Endothelial cell of umbilical vein (primary cell): Measurements from ENCODE around the gene KCNIP1. TPM values are rescaled to one million over a fixed set of nuclear protein-coding genes. Genes with fewer than 3 reads are reported as not detected.

ENCODE experiments used
- BruUV-seq: library from RNA; stranded (reverse); fragments of 400-500 nt; replicated peaks from 2 replicates; lab custom pipeline; 2021; lab: Mats Ljungman, UMichigan
- CTCF ChIA-PET: fragments of 300-600, 350-600 bp; sonication (Branson Sonifier 250); formaldehyde crosslinking; loops from one replicate; lab custom pipeline; 2021; ENCODE audit warnings: antibody characterized with exemption, inconsistent platforms; lab: Charles Lee
- POLR2A ChIA-PET: fragments of 300-600, 350-600 bp; sonication (Branson Sonifier 250); formaldehyde crosslinking; loops from one replicate; lab custom pipeline; 2021; ENCODE audit warnings: antibody characterized with exemption, inconsistent platforms; lab: Charles Lee
- DNase-seq: peaks from one replicate; pipeline ENCODE4 v3.0.0-alpha.2; 2011; ENCODE audit warnings: low read depth, low spot score
- FAIRE-seq: peaks from 2 replicates; lab custom pipeline; 2011; peaks lifted over from hg19 to GRCh38; lab: Jason Lieb, UNC
- H2AFZ ChIP-seq: 2 replicates; pipeline ENCODE4 v1.6.0; 2012; ENCODE audit warnings: low read depth, low read length, control low read depth, inconsistent platforms
- H3K27ac ChIP-seq: 2 replicates; pipeline ENCODE4 v1.5.1; 2011; ENCODE audit warnings: low read depth, mild to moderate bottlenecking, control low read depth, low read length, moderate library complexity; ENCODE audit not compliant: insufficient read depth
- H3K27me3 ChIP-seq, 2 experiments: 2 replicates each; pipeline versions ENCODE4 v1.6.0 to v1.6.1; 2011; ENCODE audit warnings: low read length in 2 of 2, mixed read lengths in 1 of 2; ENCODE audit not compliant: control insufficient read depth in 2 of 2, insufficient read depth in 2 of 2
- H3K36me3 ChIP-seq, 2 experiments: 2 replicates in 1 of 2; 3 replicates in 1 of 2; pipeline ENCODE4 v1.5.1; 2011; ENCODE audit warnings: low read length in 2 of 2, mild to moderate bottlenecking in 1 of 2, moderate library complexity in 1 of 2; ENCODE audit not compliant: control insufficient read depth in 2 of 2, insufficient read depth in 2 of 2; ENCODE audit errors: extremely low read depth in 1 of 2
- H3K4me1 ChIP-seq: 3 replicates; pipeline ENCODE4 v1.5.1; 2011; ENCODE audit warnings: mild to moderate bottlenecking, low read length; ENCODE audit not compliant: control insufficient read depth, insufficient read depth; ENCODE audit errors: extremely low read depth
- H3K4me2 ChIP-seq: 2 replicates; pipeline ENCODE4 v1.6.1; 2011; ENCODE audit warnings: low read length, control low read depth, mixed read lengths; ENCODE audit not compliant: insufficient read depth
- H3K4me3 ChIP-seq, 3 experiments: fragments of 200-600 bp in 1 of 3; sonication (generic), shearing (Covaris generic) in 1 of 3; replicated peaks in 1 of 3; 2 replicates each; pipeline ENCODE4 v1.5.1; 2011 to 2016; ENCODE audit warnings: control low read depth in 3 of 3, low read length in 3 of 3, mild to moderate bottlenecking in 2 of 3, inconsistent platforms in 1 of 3, low read depth in 1 of 3, moderate library complexity in 1 of 3; ENCODE audit not compliant: insufficient read depth in 1 of 3
- H3K79me2 ChIP-seq: 2 replicates; pipeline ENCODE4 v1.6.0; 2012; ENCODE audit warnings: low read length, inconsistent platforms; ENCODE audit not compliant: control insufficient read depth, insufficient read depth
- H3K9ac ChIP-seq: replicated peaks from 2 replicates; pipeline ENCODE3; 2011; ENCODE audit warnings: low read length, control low read depth; ENCODE audit not compliant: insufficient read depth; ENCODE audit errors: extremely low read depth
- H3K9me1 ChIP-seq: replicated peaks from 3 replicates; pipeline ENCODE4 v1.6.0; 2011; ENCODE audit warnings: mild to moderate bottlenecking, low read length; ENCODE audit not compliant: control insufficient read depth, insufficient read depth; ENCODE audit errors: extremely low read depth
- H3K9me3 ChIP-seq: replicated peaks from 2 replicates; pipeline ENCODE4 v1.5.1; 2012; ENCODE audit warnings: low read length, inconsistent platforms; ENCODE audit not compliant: control insufficient read depth, insufficient read depth
- H4K20me1 ChIP-seq: replicated peaks from 2 replicates; pipeline ENCODE3; 2011; ENCODE audit warnings: mild to moderate bottlenecking, low read length; ENCODE audit not compliant: control insufficient read depth, insufficient read depth; ENCODE audit errors: extremely low read depth
- CTCF ChIP-seq, 2 donors: IDR thresholded peaks; 1 replicate in 1 of 2; 2 replicates in 1 of 2; pipeline ENCODE4 v1.5.1; 2011; ENCODE audit warnings: low read length in 2 of 2, mild to moderate bottlenecking in 2 of 2, moderate library complexity in 2 of 2, control low read depth in 1 of 2, inconsistent platforms in 1 of 2, low read depth in 1 of 2; ENCODE audit not compliant: insufficient read depth in 1 of 2; ENCODE audit errors: extremely low read depth in 1 of 2
- EZH2 ChIP-seq: IDR thresholded peaks from 2 replicates; pipeline ENCODE4 v1.6.1; 2012; ENCODE audit warnings: borderline replicate concordance, low read depth, mild to moderate bottlenecking, moderate library complexity, low read length, inconsistent platforms; ENCODE audit not compliant: severe bottlenecking
- FOS ChIP-seq: IDR thresholded peaks from 2 replicates; pipeline ENCODE4 v1.6.1; 2011; ENCODE audit warnings: mild to moderate bottlenecking, low read length, moderate library complexity, borderline replicate concordance; ENCODE audit not compliant: insufficient read depth
- GATA2 ChIP-seq: IDR thresholded peaks from 2 replicates; pipeline ENCODE4 v1.7.0; 2011; ENCODE audit warnings: low read depth, mild to moderate bottlenecking, moderate library complexity, mixed read lengths, low read length; ENCODE audit not compliant: insufficient read length, insufficient read depth
- JUN ChIP-seq: IDR thresholded peaks from 2 replicates; pipeline ENCODE4 v1.6.1; 2011; ENCODE audit warnings: borderline replicate concordance, low read depth; ENCODE audit not compliant: insufficient read length, insufficient read depth
- MAX ChIP-seq: IDR thresholded peaks from 2 replicates; pipeline ENCODE4 v1.6.1; 2011; ENCODE audit not compliant: insufficient read depth, insufficient read length
- MYC ChIP-seq: IDR thresholded peaks from one replicate; pipeline ENCODE4 v1.6.1; 2011; ENCODE audit warnings: mild to moderate bottlenecking, low read depth, low read length
- POLR2A ChIP-seq: IDR thresholded peaks from 2 replicates; pipeline ENCODE4 v1.6.1; 2012; ENCODE audit warnings: low read depth, mild to moderate bottlenecking, control low read depth, low read length
- POLR2AphosphoS5 ChIP-seq: IDR thresholded peaks from 2 replicates; pipeline ENCODE4 v1.6.1; 2012; ENCODE audit warnings: low read depth, mild to moderate bottlenecking, control low read depth, low read length, moderate library complexity; ENCODE audit not compliant: insufficient read depth
- dilution Hi-C: fragments of 300-500 bp; cut with MboI; formaldehyde crosslinking; loops from one replicate; pipeline ENCODE4 v1.15.0; 2019; ENCODE audit warnings: low sequenced_read_pairs; ENCODE audit not compliant: extremely low pct_ligation_motif_present
- intact Hi-C: fragments of 100-400 bp; cut with micrococcal nuclease; formaldehyde crosslinking; loops from one replicate; pipeline ENCODE4 v1.10.0; 2022
- polyA plus RNA-seq, 4 experiments: library from polyadenylated mRNA; depleted of rRNA in 3 of 4; stranded (reverse) in 3 of 4; unstranded in 1 of 4; fragments of >200 nt; gene quantifications; 2 replicates each; pipeline versions ENCODE4 v1.2.1 to v1.2.3, GENCODE V29; 2011 to 2012; ENCODE audit warnings: missing spikeins in 1 of 4
- total RNA-seq: library from RNA; stranded (reverse); gene quantifications from 2 replicates; pipeline ENCODE4 v1.2.3, GENCODE V29; 2021

Gene KCNIP1
- total and polyA plus RNA-seq, 2 donors (not counting 3 experiments of a cell fraction or from before 2014, with no cell fraction given), result 0.15 TPM; not detected in 1

DNA sequence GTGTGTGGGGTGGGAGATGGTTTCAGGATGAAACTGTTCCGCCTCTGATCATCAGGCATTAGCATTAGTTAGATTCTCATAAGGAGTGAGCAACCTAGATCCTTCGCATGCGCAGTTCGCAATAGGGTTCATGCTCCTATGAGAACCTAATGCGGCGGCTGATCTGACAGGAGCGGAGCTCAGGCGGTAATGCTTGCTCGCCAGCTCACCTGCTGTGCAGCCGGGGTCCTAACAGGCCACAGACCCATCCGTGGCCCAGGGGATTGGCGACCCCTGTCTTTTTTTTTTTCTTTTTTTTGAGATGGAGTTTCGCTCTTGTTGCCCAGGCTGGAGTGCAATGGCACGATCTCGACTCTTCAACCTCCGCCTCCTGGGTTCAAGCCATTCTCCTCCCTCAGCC, 119.1 kb downstream of the KCNIP1 start:
- Histone ChIP-seq H2AFZ (no peak overlapping the region), H3K27ac (no peak overlapping the region), H3K79me2 (no peaks in the 10 kb centered on the region), H3K9me1 (no peaks in the 10 kb centered on the region), H3K4me2 (no peak overlapping the region), H4K20me1 (no peaks in the 10 kb centered on the region), H3K4me1 (no peaks in the 10 kb centered on the region), H3K36me3 (no peaks in the 10 kb centered on the region), H3K27me3 (peaks cover 2 to 3% of the 10 kb centered on the region in 2 experiments), H3K4me3 (no peak overlapping the region), H3K9me3 (no peaks in the 10 kb centered on the region), H3K9ac (no peak overlapping the region)
- dilution Hi-C loops, result no loop called here
- intact Hi-C loops, result loop anchor here (1.0 to 2.0 kb wide), 5 partner anchors 19 to 396 kb away; no protein-coding TSS in a partner anchor
- no TSS peak for BruUV-seq
- no peak for DNase-seq
- no peak for TF ChIP-seq MAX
- no peak for TF ChIP-seq MYC
- TF ChIP-seq EZH2, result no peak
- no peak for TF ChIP-seq POLR2A
- TF ChIP-seq FOS, result no peak
- TF ChIP-seq GATA2, result no peak
- no peak for TF ChIP-seq POLR2AphosphoS5
- TF ChIP-seq JUN, result no peak
- TF ChIP-seq CTCF (IDR thresholded peaks at IDR 0.05; ENCODE audit: extremely low read depth in 1 of 2, insufficient read depth in 1 of 2, low read depth in 1 of 2, low read length in 2 of 2), result no peak
- FAIRE-seq, result no peak
- ChIA-PET POLR2A (no interaction called here), CTCF (interaction anchor here (0.8 to 17.1 kb wide), 6 partner anchors 16 to 397 kb away, joined by 3 to 288 read pairs (median 4); no protein-coding TSS in a partner anchor)
